NCI-H2107 treated with DMSO at 0.1 percent for 48 hours (cell line): ENCODE data around the gene ZSWIM6.

Source experiments
- DNase-seq: peaks from one replicate; lab custom pipeline; 2025; ENCODE audit not compliant: unreplicated experiment; lab: John Stamatoyannopoulos, UW

Gene ZSWIM6

DNA sequence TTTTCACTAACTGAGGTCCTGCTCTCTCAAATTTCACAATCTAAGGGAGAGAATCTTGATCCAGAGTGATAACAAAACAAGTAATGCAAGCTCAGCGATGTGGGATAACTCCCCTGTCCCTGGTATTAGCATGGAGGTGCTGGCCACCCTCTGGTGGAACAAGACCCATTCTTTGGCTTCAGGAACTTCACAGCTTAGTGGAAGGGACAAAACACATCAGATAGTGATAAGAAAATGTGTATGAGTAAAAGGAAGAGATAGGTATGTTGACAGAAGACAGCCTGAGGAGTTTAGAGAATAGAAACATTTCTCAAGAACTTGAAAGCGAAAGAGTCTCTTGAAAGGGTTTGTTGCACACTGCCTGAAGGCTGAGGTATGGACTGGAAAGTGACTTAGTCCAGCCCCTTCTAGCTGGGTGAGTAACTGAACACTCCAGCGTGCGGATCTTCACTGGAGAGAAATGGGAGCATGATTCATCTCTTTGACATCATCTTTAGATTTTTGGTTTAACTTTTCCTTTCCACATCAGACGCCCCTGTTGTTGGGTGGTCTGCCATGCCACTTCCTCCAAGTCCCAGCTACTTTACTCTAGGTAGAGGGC, 25.4 kb upstream of the ZSWIM6 start:
- no peak for DNase-seq

DNA sequence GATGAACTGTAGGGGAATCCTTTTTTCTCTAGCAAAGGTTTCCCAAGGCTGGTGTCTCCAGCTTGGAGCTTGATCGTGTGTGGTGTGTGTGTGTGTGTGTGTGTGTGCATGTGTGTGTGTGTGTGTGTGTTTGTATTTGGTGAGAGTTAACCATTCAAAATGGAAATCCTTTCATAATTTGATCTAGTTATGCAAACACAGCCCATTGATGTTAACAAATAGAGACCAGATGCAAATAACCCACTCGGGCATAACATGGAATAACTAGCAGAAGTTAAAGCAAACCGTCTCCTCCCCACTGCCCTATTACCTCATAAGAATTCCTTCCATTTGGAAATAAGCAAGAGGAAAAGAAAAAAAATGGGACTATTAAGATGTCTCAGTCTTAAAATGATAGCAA, 24.9 kb upstream of the ZSWIM6 start:
- no peak for DNase-seq

GRCh38 chr5:61307611-61308010, 24.4 kb upstream of the ZSWIM6 start:
- DNase-seq = no peak

DNA sequence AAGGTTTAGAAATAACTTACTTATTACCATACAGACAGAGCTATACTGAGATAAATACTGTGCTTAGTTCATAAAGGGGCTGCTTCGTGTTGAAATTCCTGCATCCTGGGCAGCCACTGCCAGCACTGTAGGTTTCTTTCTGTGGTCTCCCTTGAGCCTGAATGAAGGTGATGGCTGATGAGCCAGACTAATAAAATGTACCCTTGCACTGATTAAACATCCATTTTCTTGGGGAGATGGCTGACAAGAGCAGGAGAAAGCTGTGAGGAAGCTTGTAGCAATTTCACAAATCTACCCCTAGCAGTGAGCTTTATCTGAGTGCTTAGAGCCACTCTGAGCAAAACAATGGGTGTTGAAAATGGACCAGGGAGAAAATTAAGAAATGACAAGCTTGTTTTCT, 23.3 kb upstream of the ZSWIM6 start:
- DNase-seq = no peak

DNA sequence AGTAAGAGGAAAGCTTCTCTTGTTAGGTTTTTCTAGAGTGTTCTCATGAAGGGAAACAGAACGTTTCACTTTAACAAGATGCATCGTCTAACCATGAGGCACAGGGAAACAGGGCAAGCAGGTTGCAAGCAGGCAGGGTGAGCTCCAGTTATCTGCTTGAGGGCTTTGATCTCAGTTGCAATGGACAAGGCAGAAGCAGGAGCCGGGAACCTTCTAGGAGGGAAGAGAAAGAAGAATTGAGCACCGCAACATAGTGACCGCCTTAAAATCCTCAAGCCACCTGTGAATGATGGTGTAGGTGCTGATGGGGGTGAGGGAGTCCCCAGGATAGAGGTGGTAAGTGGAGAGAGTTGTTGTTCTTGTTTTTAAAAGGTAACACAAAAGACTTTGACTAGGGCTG, 22.9 kb upstream of the ZSWIM6 start:
- DNase-seq = no peak

DNA sequence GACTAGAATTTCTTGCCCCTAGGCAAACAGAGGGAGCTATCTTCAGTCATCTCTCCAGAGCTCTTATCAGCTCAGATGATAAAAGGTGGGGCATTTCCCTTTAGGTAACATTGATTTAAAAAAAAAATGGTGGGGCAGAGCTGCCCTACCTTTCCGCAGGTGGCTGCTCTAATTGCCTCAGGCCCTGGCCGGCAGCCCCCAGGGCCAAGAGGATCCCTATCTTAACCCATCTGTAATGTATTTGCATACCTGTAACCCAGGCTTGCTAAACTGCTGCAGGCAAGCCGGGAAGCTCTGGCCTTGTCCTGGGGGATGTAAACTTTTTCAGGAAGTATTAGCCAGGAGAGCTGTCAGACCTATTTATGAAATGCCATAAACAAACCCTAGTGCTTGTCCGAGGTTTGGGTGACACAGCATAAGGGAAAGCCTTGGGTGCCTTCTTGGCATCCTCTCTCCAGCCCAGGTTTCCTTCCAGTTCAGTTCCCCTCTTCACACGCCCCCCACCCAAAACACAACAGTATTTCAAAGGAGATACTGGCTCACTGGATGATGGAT, 20.9 kb upstream of the ZSWIM6 start:
- DNase-seq = no peak

DNA sequence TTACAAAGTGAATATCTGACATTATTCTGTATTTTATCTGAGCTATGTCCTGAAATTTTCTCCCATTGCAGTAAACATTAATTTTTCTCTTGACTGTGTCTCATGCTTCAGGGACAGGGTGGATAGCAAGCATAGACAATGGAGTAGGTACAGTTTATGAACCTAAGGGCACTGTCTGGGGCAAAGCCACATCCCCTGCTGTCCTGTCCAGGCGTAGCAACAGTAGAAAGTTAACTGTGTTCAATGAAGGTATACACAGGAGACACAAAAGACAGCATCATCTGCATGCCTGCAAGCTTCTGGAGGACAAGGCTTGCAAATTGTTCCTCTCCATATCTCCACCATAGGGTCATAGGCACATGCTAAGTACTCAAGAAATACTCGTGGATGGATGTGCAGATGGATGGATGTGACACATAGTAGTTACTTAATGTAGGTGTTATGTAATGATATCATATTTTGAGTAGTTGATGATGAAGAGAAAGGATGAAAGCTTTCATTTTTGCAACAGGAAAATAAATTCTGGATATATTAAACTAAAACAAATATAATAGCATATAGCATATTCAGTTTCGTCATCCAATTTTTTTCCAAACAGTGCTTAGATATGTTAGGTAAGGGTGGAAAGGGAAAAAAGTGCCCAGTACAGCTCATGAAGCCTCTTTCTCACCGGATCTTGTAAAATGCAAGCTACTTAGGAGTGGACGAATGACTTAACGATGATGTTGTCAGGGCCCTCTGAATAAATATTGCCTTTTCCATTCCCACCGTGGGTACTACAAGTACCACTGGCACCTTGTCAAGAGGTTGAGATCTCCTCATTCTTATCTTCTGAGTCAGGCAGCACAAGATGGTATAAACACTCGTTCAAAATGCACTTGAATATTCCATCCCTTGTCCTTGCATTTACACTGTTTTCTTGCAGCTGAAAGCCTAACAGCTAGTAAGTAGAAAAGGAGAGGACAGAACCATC, 19.9 kb upstream of the ZSWIM6 start:
- no peak for DNase-seq

DNA sequence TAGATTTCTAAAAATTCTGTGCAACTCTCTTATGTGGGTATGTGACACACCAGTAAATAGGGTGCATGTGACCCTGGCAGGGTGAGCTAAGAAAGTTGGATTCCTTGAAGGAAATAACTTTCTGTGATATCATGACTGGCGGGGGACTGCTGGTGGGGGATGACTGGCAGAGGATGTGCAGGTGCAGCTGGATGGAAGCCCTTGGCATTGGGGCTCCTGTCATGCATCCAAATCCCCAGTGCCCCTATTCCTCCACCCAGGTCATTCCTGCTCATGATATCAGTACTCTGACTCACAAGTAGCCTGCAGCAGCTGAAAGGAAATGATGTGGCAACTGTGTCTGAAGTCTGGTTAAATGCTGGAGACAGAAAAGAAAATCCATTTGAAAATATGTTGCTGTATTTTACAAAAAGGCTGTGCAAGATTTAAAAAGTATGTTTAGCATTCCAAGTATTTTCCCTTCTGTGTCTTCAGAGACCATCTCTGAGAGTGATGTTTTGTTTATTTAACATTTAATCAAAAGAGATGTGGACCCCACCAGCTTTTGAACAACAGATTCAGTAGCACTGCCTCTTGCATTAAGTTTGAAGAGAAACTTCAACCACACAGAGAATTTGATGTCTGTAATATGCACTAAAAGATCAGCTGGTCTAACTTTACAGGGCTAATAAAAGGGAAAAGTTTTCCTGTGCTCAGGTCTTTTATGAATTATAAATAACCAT, 17.9 kb upstream of the ZSWIM6 start:
- DNase-seq = no peak

DNA sequence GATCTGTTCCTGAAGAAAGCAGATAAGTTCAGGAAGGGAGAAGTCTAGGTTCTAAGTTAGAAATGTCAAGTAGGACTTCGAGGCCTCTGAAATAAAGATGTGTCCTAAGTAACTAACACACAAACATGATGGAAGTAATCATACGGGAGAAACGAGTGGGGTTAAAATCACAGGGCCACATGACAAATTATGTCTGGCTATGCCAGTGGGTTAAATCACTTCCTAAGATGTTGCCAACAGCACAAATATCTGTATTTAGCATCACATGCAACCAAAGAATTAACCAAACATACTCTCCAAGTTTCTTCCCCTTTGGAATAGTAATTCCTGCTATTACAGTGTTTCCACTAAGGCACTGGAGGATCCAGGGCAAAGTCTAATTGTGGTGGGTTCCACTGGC, 13.7 kb upstream of the ZSWIM6 start:
- no peak for DNase-seq

GRCh38 chr5:61319388-61320146, 12.5 kb upstream of the ZSWIM6 start:
- DNase-seq = no peak

DNA sequence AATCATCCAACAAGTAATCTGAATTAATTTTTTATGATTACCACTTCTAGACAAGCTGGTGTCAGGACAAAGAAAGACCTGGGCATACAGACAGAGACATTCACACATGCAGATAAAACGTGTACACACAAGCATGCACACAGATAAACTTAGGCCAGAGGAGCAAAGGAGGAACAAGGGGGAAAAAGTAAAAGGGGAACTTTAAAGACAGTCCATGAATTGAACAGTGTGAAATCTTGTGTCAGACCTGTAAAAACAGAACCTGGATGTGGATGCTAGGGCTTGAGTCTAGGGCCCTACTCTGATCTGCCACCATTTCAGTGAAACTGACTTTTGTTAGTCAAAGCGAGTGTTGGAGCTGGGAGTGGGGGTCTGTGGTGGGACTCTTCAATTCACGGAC, 11.2 kb upstream of the ZSWIM6 start:
- no peak for DNase-seq

DNA sequence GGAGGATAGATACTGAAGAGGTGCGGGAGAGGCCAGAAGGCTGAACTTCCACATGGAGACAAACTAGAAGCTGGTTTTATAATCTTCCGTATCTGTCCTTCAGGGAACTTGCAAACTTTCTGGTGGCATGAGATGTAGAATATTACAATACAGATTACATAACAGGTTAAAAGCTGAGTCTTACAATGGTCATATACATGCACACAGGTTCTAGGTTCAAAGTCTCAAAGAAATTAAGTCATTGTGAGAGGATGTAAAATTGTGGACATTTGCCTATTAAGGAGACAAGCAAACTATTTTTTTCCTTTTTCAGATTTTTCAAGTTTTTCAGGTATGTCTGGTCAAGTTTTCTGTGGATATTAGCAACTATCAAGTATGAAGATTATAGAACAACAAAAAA, 10.4 kb upstream of the ZSWIM6 start:
- DNase-seq = no peak

DNA sequence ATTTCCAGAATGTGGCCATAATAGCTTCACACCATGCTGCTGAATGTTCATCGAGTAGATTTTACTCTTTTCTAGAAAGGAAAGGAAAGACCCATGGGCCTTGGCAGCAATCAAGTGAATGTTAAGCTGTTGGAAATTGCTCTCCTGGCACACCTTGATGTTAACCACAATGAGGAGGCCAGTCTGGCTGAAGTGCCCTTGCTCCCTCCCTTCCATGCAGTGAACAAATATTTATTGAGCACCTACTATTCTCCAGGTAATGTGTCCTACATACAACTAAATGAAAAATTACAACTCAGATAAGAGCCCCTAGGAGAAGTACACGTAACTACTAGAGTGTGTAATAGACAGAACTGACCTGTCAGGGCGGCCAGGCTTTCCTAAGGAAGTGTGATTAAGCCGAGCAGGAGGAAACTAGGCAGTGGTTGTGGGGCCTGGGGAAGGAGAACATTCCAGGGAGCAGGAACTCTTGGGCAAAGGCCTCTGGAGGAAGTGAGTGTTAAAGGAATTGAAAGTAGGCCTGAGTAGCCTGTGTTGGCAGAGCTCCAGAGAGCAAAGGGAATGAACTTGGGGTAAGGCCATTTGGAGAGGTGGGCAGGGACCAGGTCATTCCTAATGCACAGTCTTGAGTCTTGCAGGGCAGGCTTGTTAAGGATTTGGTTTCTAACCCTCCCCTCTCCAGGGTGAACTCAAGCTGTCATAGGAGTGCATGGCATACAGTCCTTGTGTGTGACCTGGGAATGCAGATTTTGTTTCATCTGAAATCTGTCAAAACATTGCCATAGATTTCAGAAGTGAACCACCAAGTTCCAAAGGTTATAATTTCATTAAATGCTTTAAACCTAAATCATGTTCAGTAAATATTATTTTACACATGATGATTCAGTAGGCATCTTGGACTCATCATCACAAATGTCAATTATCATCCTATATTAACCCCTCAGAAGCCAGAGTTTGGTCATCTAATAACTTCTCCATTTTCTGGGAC, 9.0 kb upstream of the ZSWIM6 start:
- DNase-seq = no peak

DNA sequence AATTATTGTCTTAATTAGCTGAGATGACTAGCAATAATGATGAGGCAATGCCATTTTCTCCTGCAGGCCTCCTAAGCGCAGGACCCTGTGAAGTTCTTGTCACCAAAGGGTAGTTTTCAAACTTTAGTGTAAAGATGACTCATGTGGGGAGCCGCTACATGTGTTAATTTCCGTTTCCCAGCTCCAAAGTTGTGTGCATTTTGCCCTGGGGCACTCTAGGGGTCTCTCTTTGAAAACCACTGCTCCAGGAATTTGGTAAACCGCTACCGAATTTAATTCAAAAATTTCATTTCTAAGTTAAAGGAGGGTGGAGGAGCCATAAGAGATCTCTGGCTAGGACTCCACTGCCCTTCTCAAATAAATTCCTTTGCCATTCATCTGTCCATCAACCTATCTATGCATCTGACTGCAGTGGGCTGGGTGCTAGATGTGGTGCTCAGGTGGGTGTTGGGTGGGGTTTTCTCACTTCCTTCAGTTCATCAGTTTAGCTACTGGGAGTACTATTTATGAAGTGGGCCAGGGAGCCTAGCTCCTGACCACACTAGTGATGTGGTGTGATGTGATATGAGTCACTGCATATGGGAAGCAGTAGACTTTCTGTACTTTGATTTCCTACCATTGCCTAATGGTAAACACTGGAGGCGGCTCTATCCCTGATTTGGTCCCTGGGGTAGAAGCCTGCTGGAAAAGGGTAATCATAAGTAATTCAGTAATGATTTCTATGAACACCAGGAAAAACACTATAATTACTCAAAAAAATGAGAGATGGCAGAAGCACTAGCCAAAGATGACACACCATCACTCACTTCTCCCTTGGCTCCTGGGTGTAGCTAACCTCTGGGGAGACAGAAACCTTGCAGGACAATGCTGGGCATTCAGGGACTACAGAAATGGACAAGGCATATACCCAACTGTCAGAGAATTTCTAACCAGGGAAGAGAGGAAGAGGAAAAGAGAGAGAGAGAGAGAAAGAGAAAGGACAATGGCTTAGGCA, 4.0 kb upstream of the ZSWIM6 start:
- DNase-seq = no peak

DNA sequence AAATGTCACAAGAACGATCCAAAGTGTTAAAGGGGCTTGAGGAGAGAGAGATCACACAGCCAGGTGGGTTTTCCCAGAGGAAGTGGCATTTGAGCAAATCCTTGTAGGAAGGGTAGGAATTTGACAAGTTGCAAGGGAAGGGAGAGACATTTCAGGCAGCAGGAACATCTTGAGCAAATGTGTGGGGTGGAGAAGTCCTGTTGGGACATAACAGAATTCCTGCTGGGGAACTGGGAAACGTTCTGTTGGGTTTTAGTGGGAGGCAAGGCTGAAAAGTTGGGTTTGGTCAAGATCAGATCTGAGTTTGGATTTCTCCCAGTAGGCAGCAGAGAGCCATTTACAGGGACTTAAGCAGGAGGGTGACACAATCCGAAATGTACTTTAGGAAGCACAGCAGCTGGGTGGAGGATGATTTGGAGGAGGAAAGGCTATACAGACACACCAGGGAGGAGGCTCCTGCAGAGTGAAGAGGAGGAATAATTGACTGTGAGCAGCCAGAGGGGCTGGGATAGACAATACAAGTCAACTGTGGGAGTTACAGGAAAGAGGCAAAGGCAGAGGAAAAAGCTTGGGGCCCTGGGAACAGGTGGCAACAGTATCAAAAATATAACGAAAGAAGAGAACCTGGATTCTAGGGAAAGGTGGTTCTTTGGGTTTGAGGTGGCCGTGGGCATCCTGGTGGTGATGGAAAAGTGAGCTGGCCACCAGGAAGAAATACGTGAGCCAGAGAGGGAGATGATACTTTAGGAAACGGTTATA, 3.1 kb upstream of the ZSWIM6 start:
- DNase-seq = no peak

GRCh38 chr5:61329550-61330128, 2.4 kb upstream of the ZSWIM6 start:
- DNase-seq = no peak

GRCh38 chr5:61330341-61330844, 1.7 kb upstream of the ZSWIM6 start:
- no peak for DNase-seq
